Ovary (tissue), 9 donors: ENCODE data around the gene HOXB1. TPM values are rescaled to one million over a fixed set of nuclear protein-coding genes. Genes with fewer than 3 reads are reported as not detected.

Experiments
- DNase-seq, 5 donors: peaks; one replicate each; pipeline ENCODE4 v3.0.0-alpha.2; 2019 to 2020
- H3K27ac ChIP-seq, 2 donors: fragments of 200-600 bp; one replicate each; pipeline versions ENCODE4 v1.5.1 to v1.8.0; 2019 to 2022
- H3K27me3 ChIP-seq: fragments of 200-600 bp; one replicate; pipeline ENCODE4 v1.8.0; 2022
- H3K36me3 ChIP-seq: fragments of 200-600 bp; sonication (generic); one replicate; pipeline ENCODE4 v1.5.1; 2019
- H3K4me1 ChIP-seq: one replicate; pipeline ENCODE4 v1.8.1; 2013; ENCODE audit warnings: mild to moderate bottlenecking, moderate library complexity; ENCODE audit not compliant: insufficient read depth
- H3K4me3 ChIP-seq: fragments of 200-600 bp; sonication (generic); one replicate; pipeline ENCODE4 v1.5.1; 2017
- H3K9me3 ChIP-seq, 2 donors: fragments of 200-600 bp in 1 of 2; sonication (generic) in 1 of 2; one replicate each; pipeline versions ENCODE4 v1.5.1 to v1.8.1; 2013 to 2019; ENCODE audit warnings: mild to moderate bottlenecking in 1 of 2, moderate library complexity in 1 of 2
- EP300 ChIP-seq: sonication (generic); formaldehyde crosslinking; IDR thresholded peaks from one replicate; pipeline ENCODE4 v1.6.1; 2017; ENCODE audit warnings: antibody characterized with exemption
- POLR2A ChIP-seq: fragments of 450-650 bp; IDR thresholded peaks from one replicate; pipeline ENCODE4 v1.6.1; 2017; ENCODE audit warnings: antibody characterized with exemption, mild to moderate bottlenecking, moderate library complexity
- WGBS, 3 donors: extraction: QIAGEN DNeasy Blood & Tissue Kit in 1 of 3; methylation state at CpG; one replicate each; pipeline versions ENCODE4 v1.1.5 to v1.1.7; 2013 to 2017; 5-methylcytosine and 5-hydroxymethylcytosine counted together
- intact Hi-C, 4 donors: fragments of 100-400 bp; cut with DNase I; formaldehyde crosslinking; loops; one replicate each; pipeline versions ENCODE4 v1.11.0 to v1.15.1; 2022 to 2023
- polyA plus RNA-seq, 2 donors: library from polyadenylated mRNA; stranded (reverse); fragments of 200-250 nt in 1 of 2; fragments of 350-450 nt in 1 of 2; fragmentation: Illumina TruSeq in 1 of 2; extraction: RNeasy Lipid Tissue Mini Kit (QIAGEN cat#74804) in 1 of 2; gene quantifications; one replicate each; pipeline ENCODE4 v1.2.3, GENCODE V29; 2013 to 2014
- total RNA-seq, 7 donors: library from RNA; depleted of rRNA in 2 of 7; stranded (reverse); fragments of >200 nt in 2 of 7; fragmentation: NEBNext Ultra II Directional in 3 of 7; extraction: Animal tissue kit (Norgen Biotek cat#: 25700) in 3 of 7; gene quantifications; one replicate each; pipeline versions ENCODE4 v1.1.0 to v1.2.4, GENCODE V29; 2016 to 2023
- TF ChIP-seq, protein P1 (sequence below), 3 donors: fragments of 450-650 bp in 2 of 3; fragments of 200-600 bp in 1 of 3; IDR thresholded peaks; one replicate each; pipeline versions ENCODE4 v1.5.1 to v1.8.0; 2016 to 2022; ENCODE audit warnings: antibody characterized with exemption in 3 of 3, mild to moderate bottlenecking in 1 of 3
- donor health status: DM: no; HTN: no; CAD: no; lungs with moderate emphysema.
- donor health status: DM: no; HTN: no; CAD: no.
- donor health status: Bipolar disorder and iron deficiency.
- donor health status: DM: yes; HTN: yes; CAD: no.
- donor health status: DM: no; HTN: no; CAD: no.
- donor health status: DM: yes; HTN: yes; CAD: no.

HOXB1 gene
- total and polyA plus RNA-seq, 9 donors, result not detected

DNA sequence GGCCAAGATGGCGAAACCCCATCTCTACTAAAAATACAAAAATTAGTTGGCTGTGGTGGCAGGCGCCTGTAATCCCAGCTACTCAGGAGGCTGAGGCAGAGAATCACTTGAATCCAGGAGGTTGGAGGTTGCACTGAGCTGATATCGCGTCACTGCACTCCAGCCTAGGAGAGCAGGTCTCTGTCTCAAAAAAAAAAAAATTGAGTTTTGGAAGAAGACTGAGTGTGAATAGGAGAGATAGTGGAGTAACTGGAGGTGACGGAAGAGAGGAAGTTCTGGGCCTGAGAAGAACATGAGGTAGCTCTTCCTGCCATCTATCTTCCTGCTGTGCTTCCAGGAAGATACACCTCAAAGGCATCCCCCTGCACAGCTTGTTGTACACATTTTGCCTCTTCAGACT lies 11.4 kb downstream of the HOXB1 start:
- no peaks in the 10 kb centered on the region for H3K36me3 ChIP-seq
- DNase-seq, result no peak
- H3K27me3 ChIP-seq, result no peaks in the 10 kb centered on the region
- H3K9me3 ChIP-seq, result peaks cover 0 to under 1% of the 10 kb centered on the region in 2 donors
- TF ChIP-seq POLR2A (no peak), EP300 (no peak)
- TF ChIP-seq, protein P1, sequence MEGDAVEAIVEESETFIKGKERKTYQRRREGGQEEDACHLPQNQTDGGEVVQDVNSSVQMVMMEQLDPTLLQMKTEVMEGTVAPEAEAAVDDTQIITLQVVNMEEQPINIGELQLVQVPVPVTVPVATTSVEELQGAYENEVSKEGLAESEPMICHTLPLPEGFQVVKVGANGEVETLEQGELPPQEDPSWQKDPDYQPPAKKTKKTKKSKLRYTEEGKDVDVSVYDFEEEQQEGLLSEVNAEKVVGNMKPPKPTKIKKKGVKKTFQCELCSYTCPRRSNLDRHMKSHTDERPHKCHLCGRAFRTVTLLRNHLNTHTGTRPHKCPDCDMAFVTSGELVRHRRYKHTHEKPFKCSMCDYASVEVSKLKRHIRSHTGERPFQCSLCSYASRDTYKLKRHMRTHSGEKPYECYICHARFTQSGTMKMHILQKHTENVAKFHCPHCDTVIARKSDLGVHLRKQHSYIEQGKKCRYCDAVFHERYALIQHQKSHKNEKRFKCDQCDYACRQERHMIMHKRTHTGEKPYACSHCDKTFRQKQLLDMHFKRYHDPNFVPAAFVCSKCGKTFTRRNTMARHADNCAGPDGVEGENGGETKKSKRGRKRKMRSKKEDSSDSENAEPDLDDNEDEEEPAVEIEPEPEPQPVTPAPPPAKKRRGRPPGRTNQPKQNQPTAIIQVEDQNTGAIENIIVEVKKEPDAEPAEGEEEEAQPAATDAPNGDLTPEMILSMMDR (IDR thresholded peaks at IDR 0.05), result no peak
- no peaks in the 10 kb centered on the region for H3K4me1 ChIP-seq
- H3K27ac ChIP-seq, result no peak overlapping the region
- intact Hi-C loops, result no loop called here
- H3K4me3 ChIP-seq, result no peak overlapping the region
- 72 to 73% (median 72%) methylated on average over 5 of the region's 5 CpGs for WGBS, 3 donors

DNA sequence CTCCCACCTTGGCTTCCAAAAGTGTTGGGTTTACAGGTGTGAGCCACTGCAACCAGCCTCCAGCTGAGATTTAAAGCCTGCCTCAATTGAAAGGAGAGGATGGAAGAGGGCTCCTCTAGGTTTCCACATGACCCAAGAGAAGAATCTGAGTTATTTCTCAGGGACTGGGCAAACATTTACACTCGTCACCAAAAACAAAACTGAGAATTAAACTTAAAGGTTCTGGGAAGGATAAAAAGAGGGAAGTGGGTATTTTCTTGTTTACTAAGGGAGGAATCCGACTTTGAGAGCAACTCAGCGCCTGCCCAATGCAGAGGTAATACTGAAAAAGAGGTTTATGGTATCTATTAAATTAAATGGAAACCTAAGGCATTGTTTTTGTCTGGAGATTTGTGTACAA lies 13.3 kb downstream of the HOXB1 start:
- Histone ChIP-seq H3K36me3 (no peaks in the 10 kb centered on the region), H3K4me1 (no peaks in the 10 kb centered on the region), H3K4me3 (no peak overlapping the region), H3K27ac (no peak overlapping the region), H3K27me3 (no peaks in the 10 kb centered on the region), H3K9me3 (peaks cover 0 to 4% of the 10 kb centered on the region in 2 donors)
- intact Hi-C loops, result no loop called here
- 25 to 37% (median 26%) methylated on average over 3 of the region's 3 CpGs for WGBS, 3 donors
- TF ChIP-seq EP300 (no peak), POLR2A (no peak)
- TF ChIP-seq, protein P1 (IDR thresholded peaks at IDR 0.05), result no peak
- no peak for DNase-seq

DNA sequence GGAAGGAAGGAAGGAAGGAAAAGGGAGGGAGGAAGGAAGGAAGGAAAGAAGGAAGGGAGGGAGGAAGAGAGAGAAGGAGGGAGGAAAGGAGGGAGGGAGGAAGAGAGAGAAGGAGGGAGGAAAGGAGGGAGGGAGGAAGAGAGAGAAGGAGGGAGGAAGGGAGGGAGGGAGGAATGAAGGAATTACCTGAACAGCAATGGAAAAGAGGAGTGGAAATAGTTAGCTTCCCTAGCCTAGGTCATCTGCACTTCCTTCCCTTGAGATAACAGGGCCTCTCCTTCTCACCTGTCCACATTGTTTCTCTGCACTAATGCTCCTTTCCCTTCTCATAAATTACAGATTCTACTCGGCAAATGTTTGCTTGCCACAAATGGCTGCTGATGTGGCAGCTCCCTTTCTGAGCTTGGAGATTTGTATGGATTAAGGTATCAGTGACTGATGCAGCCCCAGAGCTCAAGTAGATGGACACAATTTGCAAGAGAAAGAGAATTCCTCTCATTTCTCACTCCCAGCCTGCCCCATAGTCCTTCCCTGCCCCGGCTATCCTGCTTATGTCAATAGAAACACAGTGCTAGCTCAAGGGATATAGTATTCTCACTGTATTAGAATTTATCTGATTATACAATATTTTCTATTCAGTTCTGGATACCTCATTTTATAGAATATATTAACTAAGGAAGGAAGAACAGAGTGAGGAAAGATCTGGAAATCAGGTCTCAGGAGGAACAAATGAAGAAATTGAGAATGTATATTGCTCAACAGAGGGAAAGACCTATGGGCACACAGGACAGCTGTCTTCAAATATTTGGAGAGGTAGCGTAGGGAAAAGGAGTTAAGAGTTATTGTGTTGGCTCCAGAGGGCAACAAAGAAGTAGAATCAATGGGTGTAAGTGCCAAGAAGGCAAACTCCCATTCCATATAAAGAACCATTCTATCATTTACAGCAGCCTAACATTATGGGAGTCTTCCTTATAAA lies 14.6 kb downstream of the HOXB1 start:
- Histone ChIP-seq H3K36me3 (no peaks in the 10 kb centered on the region), H3K27me3 (no peaks in the 10 kb centered on the region), H3K27ac (no peak overlapping the region), H3K9me3 (peaks cover 0 to 4% of the 10 kb centered on the region in 2 donors), H3K4me1 (no peaks in the 10 kb centered on the region), H3K4me3 (no peak overlapping the region)
- intact Hi-C loops, result no loop called here
- no peak for TF ChIP-seq POLR2A
- no peak for TF ChIP-seq EP300
- TF ChIP-seq, protein P1 (IDR thresholded peaks at IDR 0.05), result no peak
- 28 to 56% (median 36%) methylated on average over 3 of the region's 3 CpGs for WGBS, 3 donors
- DNase-seq, result no peak

DNA sequence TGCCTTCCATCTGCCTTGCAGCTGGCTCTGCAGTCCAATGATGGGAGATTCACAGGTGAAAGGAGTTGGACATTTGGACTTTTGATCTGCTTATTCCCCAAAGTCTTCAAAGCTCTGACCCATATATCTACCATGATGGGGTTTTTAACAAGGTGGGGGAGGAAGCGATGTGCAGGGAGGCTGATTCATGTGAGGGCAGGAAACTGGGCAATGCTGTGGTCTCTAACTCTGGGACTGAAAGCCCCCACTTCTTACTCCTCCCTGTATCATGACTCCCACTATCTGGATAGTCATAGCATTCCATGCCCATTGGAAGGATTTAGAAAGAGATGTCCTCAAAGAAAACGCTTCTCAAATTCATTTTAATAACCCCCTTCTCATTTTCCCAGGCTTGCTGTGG lies 16.3 kb downstream of the HOXB1 start:
- 23 to 47% (median 35%) methylated on average over 2 of the region's 2 CpGs for WGBS, 3 donors

More for the DNA sequence above, 16.3 kb downstream of the HOXB1 start:
- H3K9me3 ChIP-seq, result peaks cover 0 to 4% of the 10 kb centered on the region in 2 donors
- H3K4me1 ChIP-seq, result no peaks in the 10 kb centered on the region
- intact Hi-C loops, result no loop called here
- H3K4me3 ChIP-seq, result no peak overlapping the region
- H3K27ac ChIP-seq, result no peak overlapping the region
- DNase-seq, result no peak
- H3K36me3 ChIP-seq, result no peaks in the 10 kb centered on the region
- TF ChIP-seq EP300 (no peak), POLR2A (no peak)
- TF ChIP-seq, protein P1 (IDR thresholded peaks at IDR 0.05), result no peak
- H3K27me3 ChIP-seq, result no peaks in the 10 kb centered on the region
